G401.6 (cell line): Measurements from ENCODE around the gene THOC6.
"Not testable (repeated sequence)": the region's sequence is repeated elsewhere in the genome, so short reads cannot be mapped to it uniquely, and the experiment has no call there.

ENCODE experiments used
- FAIRE-seq: peaks from 2 replicates; lab custom pipeline; 2012; peaks lifted over from hg19 to GRCh38; lab: Jason Lieb, UNC

Gene THOC6

DNA sequence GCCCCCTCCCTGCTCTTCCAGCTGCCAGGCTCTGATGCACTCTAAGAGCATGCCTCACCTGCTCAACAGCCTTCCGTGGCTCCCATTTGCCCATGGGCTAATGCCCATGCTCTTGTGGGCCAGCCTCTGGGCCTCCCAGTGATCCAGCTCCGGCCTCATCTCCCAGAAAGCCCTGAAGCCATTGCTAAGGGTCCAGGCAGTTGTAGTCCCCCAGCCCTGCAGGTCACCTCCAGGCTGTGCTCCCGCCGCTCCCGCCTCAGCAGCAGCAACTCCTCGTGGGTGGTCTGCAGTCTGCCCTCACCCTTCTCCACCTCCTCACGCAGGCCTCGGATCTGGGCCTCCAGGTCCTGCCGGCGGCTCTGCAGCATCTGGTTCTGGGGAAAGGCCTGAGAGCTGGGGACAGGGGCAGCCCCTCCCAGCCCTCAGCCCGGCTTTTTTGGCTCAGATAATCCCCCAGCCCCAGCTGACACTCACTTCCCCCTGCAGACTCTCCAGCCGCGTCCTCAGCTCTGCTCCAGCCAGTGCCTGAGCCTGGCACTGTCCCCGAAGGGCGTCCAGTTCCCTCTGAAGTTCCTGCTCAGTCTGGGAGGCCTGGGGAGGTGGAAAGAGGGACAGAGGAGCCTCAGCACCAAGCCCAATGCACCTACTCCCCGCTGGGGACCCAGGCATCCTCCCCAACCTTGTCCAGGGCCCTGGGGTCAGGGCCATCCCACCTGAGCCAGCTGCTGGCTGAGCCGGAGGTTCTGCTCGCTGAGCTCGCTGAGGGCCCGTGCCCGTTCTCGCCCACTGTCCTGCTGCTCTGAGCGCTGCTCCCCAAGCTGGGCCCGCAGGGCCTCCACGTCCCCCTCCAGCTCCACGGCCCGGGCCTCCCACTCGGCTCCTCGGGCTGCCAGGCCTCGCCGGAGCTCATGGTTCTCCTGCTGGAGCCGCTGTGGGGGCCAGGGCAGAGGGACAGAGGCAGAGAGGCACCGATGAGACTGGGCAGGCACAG lies 6.7 kb downstream of the THOC6 start:
- no peak for FAIRE-seq

DNA sequence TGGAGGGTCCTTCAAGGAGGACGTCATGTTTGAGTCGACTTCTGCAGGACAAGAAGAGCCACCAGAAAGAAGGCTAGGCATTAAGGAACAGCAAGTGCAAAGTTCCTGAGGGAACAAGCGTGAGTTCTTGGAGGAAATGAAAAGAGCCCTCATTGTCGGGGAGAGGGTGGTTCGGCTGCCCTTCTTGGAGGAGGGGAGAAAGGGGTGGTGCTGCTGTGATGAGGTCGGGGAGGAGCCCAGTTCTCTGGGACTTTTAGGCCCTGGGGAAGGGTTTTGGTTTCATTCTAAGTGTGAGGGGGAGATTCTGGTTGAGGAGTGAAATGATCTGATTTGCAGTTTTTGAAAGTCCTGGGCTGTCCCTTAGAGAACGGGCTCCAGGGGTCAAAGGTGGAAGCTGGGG lies 8.8 kb downstream of the THOC6 start:
- no peak for FAIRE-seq

DNA sequence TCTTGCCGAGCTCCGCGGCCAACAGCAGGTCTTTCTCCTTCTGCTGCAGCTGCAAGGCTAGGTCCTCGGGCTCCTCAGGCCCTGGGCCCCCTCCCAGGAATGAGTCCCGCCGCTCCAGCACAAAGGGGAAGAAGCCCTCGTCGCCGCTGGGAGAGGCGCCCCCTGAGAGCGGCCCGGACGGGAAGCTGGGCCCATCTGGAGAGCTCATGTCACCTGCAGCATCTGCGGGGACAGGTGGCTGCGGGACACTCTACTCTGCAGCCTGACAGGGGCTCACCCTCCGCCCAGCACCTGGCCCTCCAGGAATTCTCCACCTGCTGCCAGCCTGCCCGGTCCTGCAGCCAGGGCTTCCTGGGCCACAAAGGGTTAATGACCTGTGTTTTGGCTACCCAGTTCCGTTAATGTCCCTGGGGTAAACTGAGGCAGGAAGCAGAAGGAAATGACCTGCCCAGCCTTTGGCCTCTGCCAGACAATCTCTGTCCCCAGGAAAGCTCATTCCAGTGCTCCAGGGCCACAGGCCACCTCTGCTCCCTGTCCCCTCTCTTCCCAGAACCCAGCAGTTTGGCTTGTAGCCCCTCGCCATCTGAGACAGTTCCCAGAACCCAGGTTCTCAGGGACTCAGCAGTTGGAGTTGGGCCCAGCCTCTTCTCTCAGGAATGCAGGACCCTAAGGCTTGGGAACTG lies 11.6 kb downstream of the THOC6 start:
- no peak for FAIRE-seq

DNA sequence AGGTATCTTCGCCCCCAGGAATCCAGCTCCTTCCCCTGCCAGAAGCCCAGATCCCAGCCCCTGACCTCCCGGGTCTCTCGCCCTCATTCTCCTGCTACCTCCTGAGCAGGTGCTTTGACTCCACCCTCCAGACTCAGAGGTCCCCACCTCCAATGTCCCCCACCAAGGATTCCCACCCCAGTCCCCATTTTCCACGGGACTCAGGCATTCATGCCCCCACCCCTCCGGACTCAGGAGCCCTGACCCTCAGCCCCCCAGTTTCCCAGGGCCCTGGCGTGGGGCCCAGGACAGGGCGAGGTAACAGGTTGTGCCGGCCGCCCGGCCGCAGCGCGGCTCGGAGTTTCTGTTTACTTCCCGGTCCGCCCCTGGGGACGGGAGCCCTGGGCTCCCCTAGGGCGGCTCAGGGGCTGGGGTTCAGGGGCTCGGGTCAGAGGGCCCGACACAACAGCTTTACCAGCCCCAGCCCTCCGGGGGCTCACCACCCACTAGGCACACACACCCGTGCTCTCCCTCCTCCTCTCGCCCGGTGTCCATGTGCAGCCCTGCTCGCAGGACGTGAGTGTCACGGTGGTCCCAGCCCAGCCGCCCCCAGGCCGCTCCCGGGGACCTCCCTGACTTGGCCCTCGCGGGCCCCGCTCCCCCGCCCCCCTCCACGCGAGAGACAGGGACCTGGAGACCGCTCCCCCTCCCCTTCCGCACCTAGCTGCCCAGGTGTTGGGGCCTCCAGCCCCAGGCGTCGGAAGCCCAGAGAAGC lies 12.3 kb downstream of the THOC6 start:
- no peak for FAIRE-seq

- FAIRE-seq: no peak
Measured at GRCh38 chr16:3036726-3037315, 13.0 kb downstream of the THOC6 start, which contains the start of gene BICDL2. BICDL2 (minus strand) TSS chr16:3036944; CDS start chr16:3035496, 1,448 bp downstream.

DNA sequence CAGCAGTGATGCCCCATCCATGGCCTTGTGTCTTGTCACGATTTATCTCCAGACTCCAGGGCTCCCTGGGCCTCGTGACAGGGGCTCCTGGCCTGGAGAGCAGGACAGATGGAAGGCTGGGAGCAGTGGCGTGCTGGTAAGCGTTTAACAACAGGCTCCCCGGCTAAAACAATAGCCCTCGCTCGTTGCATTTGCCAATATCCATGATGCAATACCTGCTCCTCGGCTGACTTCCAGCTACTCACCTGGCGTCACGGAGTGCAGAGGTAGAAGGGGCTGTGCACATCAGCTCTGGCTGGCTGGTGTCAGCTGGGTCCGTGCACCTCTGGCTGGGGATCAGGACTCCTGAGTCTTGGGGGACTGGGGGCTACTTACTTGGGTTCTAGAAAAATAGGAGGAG lies 14.4 kb downstream of the THOC6 start:
- FAIRE-seq: no peak

DNA sequence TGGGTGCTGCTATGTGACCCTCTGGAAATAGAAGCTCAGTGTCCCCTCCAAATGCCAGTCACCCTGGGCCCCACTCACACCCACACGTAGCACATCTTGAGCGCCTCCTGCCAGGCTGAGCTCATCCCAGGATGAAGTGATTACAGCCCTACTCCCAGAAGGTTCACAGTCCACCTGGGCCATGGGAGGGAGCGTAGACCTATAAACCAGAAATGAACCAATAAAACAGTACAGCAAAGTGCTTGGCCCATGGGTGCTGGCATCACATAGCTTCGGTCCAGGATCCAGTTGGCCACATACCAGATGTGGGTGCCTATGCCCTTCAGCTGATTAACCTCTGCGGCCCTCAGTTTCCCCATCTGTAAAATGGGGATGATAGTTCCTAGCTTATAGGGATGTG lies 15.1 kb downstream of the THOC6 start:
- no peak for FAIRE-seq

GRCh38 chr16:3042376-3042775 lies 18.5 kb downstream of the THOC6 start:
- FAIRE-seq: no peak

GRCh38 chr16:3044708-3045107 lies 20.9 kb downstream of the THOC6 start:
- FAIRE-seq: no peak

- FAIRE-seq: no peak
Measured at GRCh38 chr16:3045758-3046640, 22.2 kb downstream of the THOC6 start, which contains the start of gene MMP25. MMP25 (plus strand) TSS chr16:3046561; CDS start chr16:3046918, 357 bp downstream.

- FAIRE-seq: no peak
Measured at GRCh38 chr16:3046641-3047386, 23.0 kb downstream of the THOC6 start.

GRCh38 chr16:3047387-3047720 lies 23.5 kb downstream of the THOC6 start:
- no peak for FAIRE-seq

DNA sequence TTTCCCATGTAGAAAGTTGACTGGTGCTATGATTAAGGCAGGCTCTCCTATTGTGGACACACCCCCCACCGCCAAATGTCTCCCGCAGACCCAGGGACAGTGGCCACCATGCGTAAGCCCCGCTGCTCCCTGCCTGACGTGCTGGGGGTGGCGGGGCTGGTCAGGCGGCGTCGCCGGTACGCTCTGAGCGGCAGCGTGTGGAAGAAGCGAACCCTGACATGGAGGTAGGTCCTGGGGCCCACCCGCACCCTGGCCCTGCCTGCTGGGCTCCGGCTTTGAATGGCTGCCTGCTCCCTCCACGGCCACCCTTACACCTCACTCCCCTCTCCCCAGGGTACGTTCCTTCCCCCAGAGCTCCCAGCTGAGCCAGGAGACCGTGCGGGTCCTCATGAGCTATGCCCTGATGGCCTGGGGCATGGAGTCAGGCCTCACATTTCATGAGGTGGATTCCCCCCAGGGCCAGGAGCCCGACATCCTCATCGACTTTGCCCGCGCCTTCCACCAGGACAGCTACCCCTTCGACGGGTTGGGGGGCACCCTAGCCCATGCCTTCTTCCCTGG lies 26.2 kb downstream of the THOC6 start:
- FAIRE-seq: no peak

- FAIRE-seq: no peak
Measured at GRCh38 chr16:3050487-3050886, 26.7 kb downstream of the THOC6 start.

DNA sequence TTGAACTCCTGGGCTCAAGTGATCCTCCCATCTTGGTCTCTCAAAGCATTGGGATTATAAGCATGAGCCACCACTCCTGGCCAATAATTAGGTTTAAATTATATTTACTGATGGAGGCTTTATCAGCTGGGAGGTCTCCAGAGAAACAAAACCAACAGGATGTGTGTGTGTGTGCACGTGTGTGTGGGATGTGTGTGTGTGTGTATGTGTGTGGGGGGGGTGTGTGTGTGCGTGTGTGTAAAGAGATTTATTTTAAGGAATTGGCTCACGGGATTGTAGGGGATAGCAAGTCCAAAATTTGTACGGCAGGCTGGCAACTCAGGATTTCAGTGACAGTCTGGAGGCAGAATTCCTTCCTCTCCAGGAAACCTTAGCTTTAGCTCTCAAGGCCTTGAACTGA lies 27.2 kb downstream of the THOC6 start:
- no peak for FAIRE-seq

DNA sequence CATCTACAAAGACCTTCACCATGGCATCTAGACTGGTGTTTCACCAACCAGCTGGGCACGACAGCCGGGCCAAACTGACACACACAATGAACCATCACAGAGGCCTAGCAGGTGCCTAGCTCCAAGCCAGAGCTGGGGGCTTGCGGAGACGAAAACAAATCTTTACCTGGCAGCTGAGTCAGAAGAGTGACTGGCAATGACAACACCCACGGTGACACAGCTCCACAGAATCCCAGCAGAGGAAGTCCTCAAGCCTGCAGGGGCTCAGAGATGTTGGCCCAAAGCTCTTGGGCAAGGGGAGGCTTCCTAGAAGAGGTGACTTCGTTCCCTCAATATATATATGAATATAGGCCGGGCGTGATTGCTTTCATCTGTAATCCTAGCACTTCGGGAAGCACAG lies 27.7 kb downstream of the THOC6 start:
- no peak for FAIRE-seq

GRCh38 chr16:3052571-3053329 lies 28.9 kb downstream of the THOC6 start:
- not testable (repeated sequence) for FAIRE-seq

- not testable (repeated sequence) for FAIRE-seq
Measured at GRCh38 chr16:3053330-3053710, 29.5 kb downstream of the THOC6 start.

GRCh38 chr16:3054965-3055733 lies 31.3 kb downstream of the THOC6 start:
- FAIRE-seq: no peak
